K562 (cell line): ENCODE data around the gene GRM3. TPM values are rescaled to one million over a fixed set of nuclear protein-coding genes. Genes with fewer than 3 reads are reported as not detected.

Experiments used
- ATAC-seq: fragments of 200-7000 bp; cut with Tn5 transposase; 3 replicates; pipeline ENCODE4 v1.9.1; 2020; ENCODE audit warnings: moderate library complexity
- BruUV-seq: library from RNA; stranded (reverse); fragments of 400-500 nt; replicated peaks from 2 replicates; lab custom pipeline; 2021; lab: Mats Ljungman, UMichigan
- CTCF ChIA-PET: fragments of 300-600 bp; formaldehyde crosslinking; extraction: SDS; loops from one replicate; lab custom pipeline; 2021; ENCODE audit warnings: low intra/inter-chr PET ratio; lab: Yijun Ruan, JAX
- POLR2A ChIA-PET: fragments of 300-600, 350-650 bp; sonication (Branson Sonifier 250); formaldehyde crosslinking; extraction: SDS; loops from one replicate; lab custom pipeline; 2021; ENCODE audit warnings: antibody characterized with exemption, inconsistent platforms; lab: Yijun Ruan, JAX
- DNase-seq, 4 experiments: peaks; one replicate each; pipeline versions ENCODE4 v3.0.0 to v3.0.0-alpha.2; 2011 to 2018; ENCODE audit warnings: low spot score in 3 of 4, mixed read lengths in 3 of 4; ENCODE audit errors: extremely low read depth in 1 of 4
- FAIRE-seq: peaks from 2 replicates; lab custom pipeline; 2011; peaks lifted over from hg19 to GRCh38; lab: Jason Lieb, UNC
- H2AFZ ChIP-seq: 2 replicates; pipeline ENCODE4 v1.6.0; 2011; ENCODE audit warnings: low read depth, low read length, control low read depth, inconsistent platforms
- H3K27ac ChIP-seq: fragments of 200-600 bp; 3 replicates; pipeline ENCODE4 v1.8.0; 2011; ENCODE audit warnings: low read depth, mild to moderate bottlenecking, control low read depth, inconsistent platforms, low read length, moderate library complexity, mixed read lengths; ENCODE audit errors: extremely low read depth
- H3K27me3 ChIP-seq, 2 experiments: fragments of 300-600 bp in 1 of 2; 2 replicates in 1 of 2; 3 replicates in 1 of 2; pipeline versions ENCODE4 v1.6.0 to v1.8.0; 2011; ENCODE audit warnings: inconsistent platforms in 2 of 2, low read length in 2 of 2, mild to moderate bottlenecking in 1 of 2, mixed read lengths in 1 of 2, moderate library complexity in 1 of 2; ENCODE audit not compliant: control insufficient read depth in 2 of 2, insufficient read depth in 2 of 2
- H3K36me3 ChIP-seq: fragments of 300-600 bp; 3 replicates; pipeline ENCODE4 v1.8.0; 2011; ENCODE audit warnings: mild to moderate bottlenecking, low read length, inconsistent platforms; ENCODE audit not compliant: control insufficient read depth, insufficient read depth
- H3K4me1 ChIP-seq, 2 experiments: fragments of 200-600 bp in 1 of 2; replicated peaks in 1 of 2; 2 replicates in 1 of 2; 3 replicates in 1 of 2; pipeline versions ENCODE4 v1.5.1 to v1.8.0; 2011; ENCODE audit warnings: inconsistent platforms in 2 of 2, low read length in 2 of 2, mild to moderate bottlenecking in 1 of 2, mixed read lengths in 1 of 2, moderate library complexity in 1 of 2; ENCODE audit not compliant: control insufficient read depth in 2 of 2, insufficient read depth in 2 of 2
- H3K4me2 ChIP-seq: 2 replicates; pipeline ENCODE4 v1.6.1; 2011; ENCODE audit warnings: low read length, control low read depth, inconsistent platforms, mixed read lengths; ENCODE audit not compliant: insufficient read depth
- H3K4me3 ChIP-seq: fragments of 200-600 bp; sonication (generic), shearing (Covaris generic); 2 replicates; pipeline ENCODE4 v1.5.1; 2016; ENCODE audit warnings: control low read depth, inconsistent platforms
- H3K79me2 ChIP-seq: fragments of 200-600 bp; 3 replicates; pipeline ENCODE4 v1.8.0; 2011; ENCODE audit warnings: low read length, inconsistent platforms; ENCODE audit not compliant: control insufficient read depth, insufficient read depth
- H3K9ac ChIP-seq, 2 experiments: 2 replicates each; pipeline versions ENCODE4 v1.6.0 to v1.6.1; 2011; ENCODE audit warnings: low read depth in 2 of 2, low read length in 2 of 2, control low read depth in 1 of 2, inconsistent platforms in 1 of 2, mild to moderate bottlenecking in 1 of 2, mixed read lengths in 1 of 2; ENCODE audit not compliant: insufficient read depth in 1 of 2
- H3K9me1 ChIP-seq: one replicate; pipeline ENCODE4 v1.6.0; 2011; ENCODE audit warnings: inconsistent platforms, mild to moderate bottlenecking, low read length, moderate library complexity; ENCODE audit not compliant: control insufficient read depth, insufficient read depth
- H3K9me3 ChIP-seq: replicated peaks from 2 replicates; pipeline ENCODE4 v1.5.1; 2011; ENCODE audit warnings: low read depth, low read length, inconsistent platforms; ENCODE audit not compliant: control insufficient read depth, insufficient read depth
- H4K20me1 ChIP-seq: replicated peaks from 2 replicates; pipeline ENCODE4 v1.6.1; 2011; ENCODE audit warnings: low read length, inconsistent platforms, mixed read lengths; ENCODE audit not compliant: control insufficient read depth, insufficient read depth
- ARID2 ChIP-seq: fragments of 450-650 bp; IDR thresholded peaks from 2 replicates; pipeline ENCODE4 v1.6.1; 2017; ENCODE audit warnings: antibody characterized with exemption, mild to moderate bottlenecking
- ARID4B ChIP-seq: sonication (generic); formaldehyde crosslinking; IDR thresholded peaks from 2 replicates; pipeline ENCODE4 v1.8.0; 2022; ENCODE audit warnings: mild to moderate bottlenecking, missing genetic modification reagents
- E2F3 ChIP-seq: fragments of 250-450 bp; sonication (Bioruptor Pico); IDR thresholded peaks from 2 replicates; pipeline ENCODE4 v1.4.0; 2020; ENCODE audit warnings: mild to moderate bottlenecking
- HMBOX1 ChIP-seq: sonication (generic); IDR thresholded peaks from 2 replicates; pipeline ENCODE4 v1.6.1; 2016
- KAT7 ChIP-seq: sonication (generic); formaldehyde crosslinking; IDR thresholded peaks from 2 replicates; pipeline ENCODE4 v1.8.0; 2022; ENCODE audit warnings: missing genetic modification reagents, mild to moderate bottlenecking, borderline replicate concordance
- MLLT1 ChIP-seq, 2 experiments: fragments of 450-650 bp; IDR thresholded peaks; 2 replicates each; pipeline ENCODE4 v1.6.1; 2016
- PHB2 ChIP-seq: fragments of 450-650 bp; IDR thresholded peaks from 2 replicates; pipeline ENCODE4 v1.6.1; 2017; ENCODE audit warnings: low read depth
- RBM39 ChIP-seq: fragments of 200-400 bp; formaldehyde crosslinking; optimal IDR thresholded peaks from 2 replicates; pipeline ENCODE3; 2018; ENCODE audit warnings: low read depth, low read length
- SMAD4 ChIP-seq: fragments of 250-450 bp; sonication (Bioruptor Pico); conservative IDR thresholded peaks from 2 replicates; pipeline ENCODE4 v1.8.0; 2021; ENCODE audit warnings: inconsistent platforms, mild to moderate bottlenecking, moderate library complexity
- SRSF1 ChIP-seq: fragments of 200-400 bp; formaldehyde crosslinking; IDR thresholded peaks from 2 replicates; pipeline ENCODE4 v1.6.1; 2017; ENCODE audit warnings: mild to moderate bottlenecking, low read depth, low read length, moderate library complexity
- SRSF7 ChIP-seq: fragments of 200-400 bp; formaldehyde crosslinking; optimal IDR thresholded peaks from 2 replicates; pipeline ENCODE3; 2017; ENCODE audit warnings: mild to moderate bottlenecking, low read depth, low read length
- XRCC4 ChIP-seq: IDR thresholded peaks from one replicate; pipeline ENCODE4 v1.6.1; 2011; ENCODE audit not compliant: insufficient read depth, insufficient read length; ENCODE audit errors: extremely low read depth
- ZBTB26 ChIP-seq: fragments of 450-650 bp; formaldehyde crosslinking; IDR thresholded peaks from 2 replicates; pipeline ENCODE4 v1.4.0; 2022; ENCODE audit warnings: missing genetic modification characterization
- ZNF668 ChIP-seq: fragments of 250-450 bp; sonication (Bioruptor Pico); IDR thresholded peaks from 2 replicates; pipeline ENCODE4 v1.8.0; 2022; ENCODE audit warnings: mild to moderate bottlenecking, inconsistent platforms
- WGBS: fragments of 100-300 bp; shearing (Covaris generic); methylation state at CpG from one replicate; pipeline ENCODE4 v1.1.6; 2016; ENCODE audit warnings: low coverage, mixed read lengths; ENCODE audit not compliant: insufficient coverage; ENCODE audit errors: missing lambda C conversion rate; 5-methylcytosine and 5-hydroxymethylcytosine counted together
- in situ Hi-C: fragments of 300-500 bp; cut with MboI; formaldehyde crosslinking; loops from 4 replicates; pipeline ENCODE4 v1.15.0; 2018; ENCODE audit warnings: inconsistent platforms, mixed read lengths
- intact Hi-C: fragments of 100-400 bp; cut with micrococcal nuclease; formaldehyde crosslinking; loops from 2 replicates; pipeline ENCODE4 v1.14.2; 2022
- polyA plus RNA-seq, 8 experiments: library from polyadenylated mRNA; depleted of rRNA in 4 of 8; stranded (reverse) in 5 of 8; unstranded in 3 of 8; fragments of >200 nt; fragmentation: Nextera tagmentation in 2 of 8; fragmentation: Illumina TruSeq in 1 of 8; extraction: Ambion mirVana in 2 of 8; extraction: Trizol in 1 of 8; gene quantifications; 2 replicates each; pipeline versions ENCODE4 v1.2.1 to v1.2.3, GENCODE V29; 2011 to 2014; ENCODE audit warnings: inconsistent platforms in 1 of 8, missing spikeins in 1 of 8
- total RNA-seq, 7 experiments: library from RNA; depleted of rRNA in 6 of 7; stranded (reverse); fragments of >200 nt in 6 of 7; fragmentation: Illumina TruSeq in 2 of 7; extraction: Trizol in 2 of 7; gene quantifications; 2 replicates each; pipeline versions ENCODE4 v1.2.1 to v1.2.3, GENCODE V29; 2011 to 2021; ENCODE audit warnings: low replicate concordance in 1 of 7

GRM3 gene
- total and polyA plus RNA-seq, 9 of the 15 experiments (the other 6 are each of a cell fraction or from before 2014, with no cell fraction given): 0.03 to 0.08 (median 0.03) TPM; not detected in 6

- ChIA-PET CTCF (interaction anchor here (1.0 kb wide), 1 partner anchor 924 kb away, joined by 4 read pairs; no protein-coding TSS in a partner anchor), POLR2A (interaction anchor here (1.0 kb wide), 1 partner anchor 14 kb away, joined by 4 read pairs; no protein-coding TSS in a partner anchor)
- Histone ChIP-seq H3K9ac (no peak overlapping the region), H3K27me3 (no peaks in the 10 kb centered on the region), H3K9me1 (no peaks in the 10 kb centered on the region), H3K27ac (no peak overlapping the region), H3K4me2 (no peak overlapping the region), H3K4me3 (no peak overlapping the region), H4K20me1 (no peaks in the 10 kb centered on the region), H3K4me1 (no peaks in the 10 kb centered on the region), H3K79me2 (no peaks in the 10 kb centered on the region), H2AFZ (no peak overlapping the region), H3K36me3 (no peaks in the 10 kb centered on the region), H3K9me3 (no peaks in the 10 kb centered on the region)
- in situ Hi-C loops: no loop called here
- FAIRE-seq (no peak), ATAC-seq (no peak), DNase-seq (no peak)
- intact Hi-C loops: loop anchor here (1.0 to 10.0 kb wide), 3 partner anchors 221 to 1781 kb away; no protein-coding TSS in a partner anchor
- TF ChIP-seq RBM39 (no peak), XRCC4 (no peak), MLLT1 (IDR thresholded peaks at IDR 0.05) (no peak), SRSF1 (no peak), SMAD4 (no peak), ARID4B (CRISPR knock-in tag) (no peak), HMBOX1 (no peak), SRSF7 (no peak), PHB2 (no peak), KAT7 (CRISPR knock-in tag) (no peak), ARID2 (no peak), ZBTB26 (no peak), E2F3 (CRISPR knock-in tag) (no peak), ZNF668 (no peak)
- BruUV-seq: no TSS peak
- 0% methylated on average over 1 of the region's 1 CpG for WGBS
Measured at GRCh38 chr7:86815556-86815955, 171.8 kb downstream of the GRM3 start.
